CD4-positive, alpha-beta memory T cell (primary cell): ENCODE results near the gene ATN1. TPM values are rescaled to one million over a fixed set of nuclear protein-coding genes. Genes with fewer than 3 reads are reported as not detected.

Experiments used
- CTCF ChIA-PET: fragments of 350-600 bp; sonication (Branson Sonifier 250); formaldehyde crosslinking; loops from one replicate; lab custom pipeline; 2021; ENCODE audit warnings: inconsistent platforms; ENCODE audit not compliant: partially characterized antibody; lab: Charles Lee
- POLR2A ChIA-PET: fragments of 350-600 bp; sonication (Branson Sonifier 250); formaldehyde crosslinking; loops from one replicate; lab custom pipeline; 2021; ENCODE audit not compliant: partially characterized antibody; lab: Charles Lee
- DNase-seq, 5 donors: peaks; one replicate each; pipeline versions ENCODE4 v3.0.0 to v3.0.0-alpha.2; 2020 to 2022; ENCODE audit warnings: mixed read lengths in 1 of 5
- H3K27ac ChIP-seq: one replicate; pipeline ENCODE4 v1.7.0; 2013; ENCODE audit warnings: low read depth, low read length
- H3K27me3 ChIP-seq: 2 replicates; pipeline ENCODE4 v1.7.0; 2013; ENCODE audit warnings: mild to moderate bottlenecking, low read length, moderate library complexity; ENCODE audit not compliant: insufficient read depth
- H3K36me3 ChIP-seq: 2 replicates; pipeline ENCODE4 v1.7.0; 2013; ENCODE audit warnings: mild to moderate bottlenecking, low read length, moderate library complexity; ENCODE audit not compliant: insufficient read depth
- H3K4me1 ChIP-seq: 2 replicates; pipeline ENCODE4 v1.7.0; 2013; ENCODE audit warnings: mild to moderate bottlenecking, low read length, moderate library complexity; ENCODE audit not compliant: insufficient read depth
- H3K4me3 ChIP-seq, 2 donors: one replicate each; pipeline ENCODE4 v1.7.0; 2013; ENCODE audit warnings: low read length in 2 of 2, mild to moderate bottlenecking in 1 of 2
- H3K9me3 ChIP-seq, 2 donors: one replicate each; pipeline ENCODE4 v1.7.0; 2013; ENCODE audit warnings: low read length in 2 of 2, control low read depth in 1 of 2; ENCODE audit not compliant: control insufficient read depth in 1 of 2
- H3K27ac Mint-ChIP-seq, 7 donors: one replicate each; pipeline ENCODE4 v1.8.0; 2020 to 2021; ENCODE audit warnings: mixed read lengths in 7 of 7, mild to moderate bottlenecking in 6 of 7, inconsistent platforms in 3 of 7, moderate library complexity in 3 of 7
- H3K27me3 Mint-ChIP-seq, 2 donors: one replicate each; pipeline ENCODE4 v1.8.0; 2020 to 2021; ENCODE audit warnings: mixed read lengths in 2 of 2
- H3K36me3 Mint-ChIP-seq, 2 donors: one replicate each; pipeline ENCODE4 v1.8.0; 2020 to 2021; ENCODE audit warnings: mixed read lengths in 2 of 2, inconsistent platforms in 1 of 2, mild to moderate bottlenecking in 1 of 2
- H3K4me1 Mint-ChIP-seq, 4 donors: one replicate each; pipeline ENCODE4 v1.8.0; 2020 to 2021; ENCODE audit warnings: mixed read lengths in 4 of 4, mild to moderate bottlenecking in 1 of 4
- H3K4me3 Mint-ChIP-seq, 8 donors: one replicate each; pipeline ENCODE4 v1.8.0; 2020 to 2021; ENCODE audit warnings: mixed read lengths in 8 of 8, mild to moderate bottlenecking in 7 of 8, moderate library complexity in 6 of 8, inconsistent platforms in 3 of 8
- H3K9me3 Mint-ChIP-seq, 8 donors: one replicate each; pipeline ENCODE4 v1.8.0; 2020 to 2021; ENCODE audit warnings: mixed read lengths in 8 of 8, mild to moderate bottlenecking in 5 of 8, inconsistent platforms in 3 of 8, moderate library complexity in 1 of 8
- intact Hi-C: fragments of 100-400 bp; cut with micrococcal nuclease; formaldehyde crosslinking; loops from one replicate; pipeline ENCODE4 v1.15.1; 2023
- polyA plus RNA-seq, 2 donors: library from polyadenylated mRNA; unstranded; fragments of 300-500 nt; fragmentation: Illumina TruSeq; gene quantifications; one replicate each; pipeline ENCODE4 v1.2.3, GENCODE V29; 2021
- total RNA-seq, 2 experiments: library from RNA; stranded (reverse); gene quantifications; one replicate each; pipeline ENCODE4 v1.2.3, GENCODE V29; 2021

ATN1 gene
- total and polyA plus RNA-seq, 4 experiments from 2014 or later: 0.16 to 33.0 (median 16.7) TPM

GRCh38 chr12:6946033-6946919 is 18.5 kb downstream of the ATN1 start:
- Mint-ChIP-seq H3K4me1 (peaks cover 49 to 84% (median 71%) of the 10 kb centered on the region in 4 donors), H3K27me3 (no peaks in the 10 kb centered on the region), H3K4me3 (peak overlapping the region; percentile 90 to 98 (median 96)), H3K27ac (peak overlapping the region; percentile 95 to 99 (median 98)), H3K9me3 (peaks cover 0 to 10% (median 0%) of the 10 kb centered on the region in 8 donors), H3K36me3 (peaks cover 0 to 25% of the 10 kb centered on the region in 2 donors)
- peak; percentile 56 to 86 (median 66) for DNase-seq
- Histone ChIP-seq H3K4me3 (peak overlapping the region; percentile 75 to 87), H3K36me3 (no peaks in the 10 kb centered on the region), H3K9me3 (no peaks in the 10 kb centered on the region), H3K4me1 (peaks cover 80% of the 10 kb centered on the region), H3K27ac (peak overlapping the region; percentile 91), H3K27me3 (no peaks in the 10 kb centered on the region)
- intact Hi-C loops: no loop called here
- POLR2A ChIA-PET: interaction anchor here (1.1 to 22.1 kb wide), 9 partner anchors 14 to 166 kb away, joined by 3 to 1807 read pairs (median 62); partner anchors contain the start of genes ATN1, C1RL, EMG1 and LPCAT3
- CTCF ChIA-PET: interaction anchor here (0.9 to 18.5 kb wide), 12 partner anchors 8 to 166 kb away, joined by 3 to 774 read pairs (median 12); partner anchors contain the start of genes C1RL, ENO2, LPCAT3 and SPSB2

- Mint-ChIP-seq H3K4me3 (peak overlapping the region; percentile 90 to 98 (median 96)), H3K9me3 (peaks cover 0 to 11% (median 0%) of the 10 kb centered on the region in 8 donors), H3K27me3 (no peaks in the 10 kb centered on the region), H3K36me3 (peaks cover 0 to 28% of the 10 kb centered on the region in 2 donors), H3K4me1 (peaks cover 49 to 88% (median 71%) of the 10 kb centered on the region in 4 donors), H3K27ac (peak overlapping the region; percentile 95 to 99 (median 98))
- peak overlapping the region; percentile 91 for H3K27ac ChIP-seq
- intact Hi-C loops: no loop called here
- peak overlapping the region; percentile 75 to 87 for H3K4me3 ChIP-seq
- POLR2A ChIA-PET: interaction anchor here (0.7 to 22.1 kb wide), 10 partner anchors 13 to 223 kb away, joined by 3 to 1807 read pairs (median 42); partner anchors contain the start of genes ATN1, C1RL, COPS7A and EMG1
- no peaks in the 10 kb centered on the region for H3K36me3 ChIP-seq
- peaks cover 80% of the 10 kb centered on the region for H3K4me1 ChIP-seq
- no peaks in the 10 kb centered on the region for H3K27me3 ChIP-seq
- CTCF ChIA-PET: interaction anchor here (0.9 to 18.5 kb wide), 10 partner anchors 8 to 166 kb away, joined by 3 to 774 read pairs (median 12); partner anchors contain the start of genes C1RL, LPCAT3 and SPSB2
- H3K9me3 ChIP-seq: no peaks in the 10 kb centered on the region
- DNase-seq: no peak
Measured at GRCh38 chr12:6946920-6947374, 19.2 kb downstream of the ATN1 start.

- H3K9me3 Mint-ChIP-seq: peaks cover 0 to 11% (median 0%) of the 10 kb centered on the region in 8 donors
- no peaks in the 10 kb centered on the region for H3K27me3 Mint-ChIP-seq
- Histone ChIP-seq H3K4me3 (no peak overlapping the region), H3K4me1 (peaks cover 78% of the 10 kb centered on the region), H3K36me3 (no peaks in the 10 kb centered on the region), H3K27ac (peak overlapping the region; percentile 91), H3K9me3 (no peaks in the 10 kb centered on the region), H3K27me3 (no peaks in the 10 kb centered on the region)
- peaks cover 47 to 95% (median 67%) of the 10 kb centered on the region in 4 donors for H3K4me1 Mint-ChIP-seq
- peak overlapping the region in 6 of 8 donors; percentile 44 to 98 (median 85) for H3K4me3 Mint-ChIP-seq
- intact Hi-C loops: no loop called here
- POLR2A ChIA-PET: interaction anchor here (0.6 to 22.1 kb wide), 11 partner anchors 13 to 224 kb away, joined by 3 to 1807 read pairs (median 8); partner anchors contain the start of genes ATN1, C1RL, COPS7A and EMG1
- peak overlapping the region; percentile 89 to 99 (median 98) for H3K27ac Mint-ChIP-seq
- peak in 1 of 5 donors; percentile 34 for DNase-seq
- CTCF ChIA-PET: interaction anchor here (0.6 to 18.5 kb wide), 9 partner anchors 9 to 375 kb away, joined by 3 to 774 read pairs (median 7); partner anchors contain the start of genes C1RL, LPCAT3 and SPSB2
- H3K36me3 Mint-ChIP-seq: peaks cover 5 to 34% of the 10 kb centered on the region in 2 donors
Measured at GRCh38 chr12:6947615-6948014, 19.9 kb downstream of the ATN1 start.

GRCh38 chr12:6948873-6949594 is 21.3 kb downstream of the ATN1 start:
- DNase-seq: peak in 2 of 5 donors; percentile 36 to 52
- peaks cover 0 to 6% (median 0%) of the 10 kb centered on the region in 8 donors for H3K9me3 Mint-ChIP-seq
- Histone ChIP-seq H3K36me3 (no peaks in the 10 kb centered on the region), H3K9me3 (no peaks in the 10 kb centered on the region), H3K4me3 (peak overlapping the region; percentile 3 to 32), H3K27ac (peak overlapping the region; percentile 91), H3K27me3 (no peaks in the 10 kb centered on the region), H3K4me1 (peaks cover 75% of the 10 kb centered on the region)
- H3K27me3 Mint-ChIP-seq: peaks cover 0 to 2% of the 10 kb centered on the region in 2 donors
- intact Hi-C loops: no loop called here
- peak overlapping the region; percentile 89 to 99 (median 98) for H3K27ac Mint-ChIP-seq
- ChIA-PET POLR2A (interaction anchor here (0.6 to 22.1 kb wide), 9 partner anchors 11 to 159 kb away, joined by 3 to 1807 read pairs (median 14); partner anchors contain the start of genes ATN1, EMG1, LPCAT3 and PHB2), CTCF (interaction anchor here (1.1 to 18.5 kb wide), 10 partner anchors 8 to 161 kb away, joined by 3 to 774 read pairs (median 6); partner anchors contain the start of genes C1RL and SPSB2)
- H3K4me1 Mint-ChIP-seq: peaks cover 52 to 97% (median 59%) of the 10 kb centered on the region in 4 donors
- peaks cover 7 to 41% of the 10 kb centered on the region in 2 donors for H3K36me3 Mint-ChIP-seq
- H3K4me3 Mint-ChIP-seq: peak overlapping the region; percentile 67 to 100 (median 87)

- H3K27me3 Mint-ChIP-seq: peaks cover 0 to 3% of the 10 kb centered on the region in 2 donors
- H3K36me3 Mint-ChIP-seq: peaks cover 7 to 42% of the 10 kb centered on the region in 2 donors
- H3K27me3 ChIP-seq: no peaks in the 10 kb centered on the region
- CTCF ChIA-PET: interaction anchor here (1.3 to 18.5 kb wide), 6 partner anchors 9 to 159 kb away, joined by 3 to 774 read pairs (median 5); partner anchors contain the start of gene SPSB2
- peaks cover 81% of the 10 kb centered on the region for H3K4me1 ChIP-seq
- H3K27ac Mint-ChIP-seq: peak overlapping the region; percentile 87 to 99 (median 95)
- H3K4me1 Mint-ChIP-seq: peaks cover 50 to 97% (median 62%) of the 10 kb centered on the region in 4 donors
- H3K4me3 ChIP-seq: peak overlapping the region; percentile 81 to 82
- peak in 1 of 5 donors; percentile 51 for DNase-seq
- peaks cover 0 to 3% (median 0%) of the 10 kb centered on the region in 8 donors for H3K9me3 Mint-ChIP-seq
- POLR2A ChIA-PET: interaction anchor here (0.8 to 22.1 kb wide), 12 partner anchors 10 to 261 kb away, joined by 3 to 1807 read pairs (median 9); partner anchors contain the start of genes ATN1, CD4, CDCA3 and EMG1
- H3K27ac ChIP-seq: peak overlapping the region; percentile 96
- peaks cover 7% of the 10 kb centered on the region for H3K36me3 ChIP-seq
- peak overlapping the region; percentile 94 to 100 (median 98) for H3K4me3 Mint-ChIP-seq
- no peaks in the 10 kb centered on the region for H3K9me3 ChIP-seq
- intact Hi-C loops: no loop called here
Measured at GRCh38 chr12:6950401-6950801, 22.6 kb downstream of the ATN1 start.
